DOHH2 (cell line): ENCODE measurements around the gene YWHAH.

Experiments used
- CTCF ChIP-seq: fragments of 200-600 bp; sonication (generic); IDR thresholded peaks from one replicate; pipeline ENCODE4 v1.5.1; 2014; ENCODE audit warnings: antibody characterized with exemption, mild to moderate bottlenecking, low read depth, low read length; ENCODE audit not compliant: poor library complexity, severe bottlenecking
- EZH2phosphoT487 ChIP-seq: fragments of 200-600 bp; sonication (generic); IDR thresholded peaks from 2 replicates; pipeline ENCODE4 v1.6.1; 2017; ENCODE audit warnings: borderline replicate concordance, mild to moderate bottlenecking, antibody characterized with exemption, low read length, moderate library complexity, mixed read lengths

GRCh38 chr22:31899669-31900068 is 44.7 kb upstream of the YWHAH start:
- no peak for TF ChIP-seq CTCF
- TF ChIP-seq EZH2phosphoT487 = no peak
